GM12878 (cell line): ENCODE measurements around the gene NRP2. TPM values are rescaled to one million over a fixed set of nuclear protein-coding genes. Genes with fewer than 3 reads are reported as not detected.

Experiments used
- ATAC-seq: fragments of 200-7000 bp; cut with Tn5 transposase; 3 replicates; pipeline ENCODE4 v1.9.1; 2020; ENCODE audit warnings: mild to moderate bottlenecking, moderate library complexity
- BruUV-seq: library from RNA; stranded (reverse); fragments of 400-500 nt; replicated peaks from 2 replicates; lab custom pipeline; 2021; lab: Mats Ljungman, UMichigan
- CTCF ChIA-PET: fragments of 300-600 bp; sonication (Branson Sonifier 250); formaldehyde crosslinking; extraction: SDS; loops from one replicate; lab custom pipeline; 2021; ENCODE audit warnings: inconsistent platforms; lab: Yijun Ruan, JAX
- POLR2A ChIA-PET: fragments of 350-600 bp; formaldehyde crosslinking; extraction: SDS; loops from one replicate; lab custom pipeline; 2021; ENCODE audit warnings: inconsistent platforms; lab: Charles Lee
- RAD21 ChIA-PET: fragments of 300-600 bp; sonication (Branson Sonifier 250); formaldehyde crosslinking; loops from one replicate; lab custom pipeline; 2023; ENCODE audit warnings: antibody characterized with exemption; ENCODE audit not compliant: unreplicated experiment; lab: Charles Lee
- SMC1A ChIA-PET: fragments of 300-600 bp; sonication (Branson Sonifier 250); formaldehyde crosslinking; loops from one replicate; lab custom pipeline; 2023; ENCODE audit not compliant: unreplicated experiment, uncharacterized antibody; lab: Charles Lee
- DNase-seq: peaks from one replicate; pipeline ENCODE4 v3.0.0-alpha.2; 2011; ENCODE audit warnings: low read depth, low spot score
- FAIRE-seq: peaks from 3 replicates; lab custom pipeline; 2011; peaks lifted over from hg19 to GRCh38; lab: Jason Lieb, UNC
- H2AFZ ChIP-seq: 2 replicates; pipeline ENCODE4 v1.6.0; 2011; ENCODE audit warnings: low read depth, low read length, control low read depth; ENCODE audit not compliant: control insufficient read depth
- H3K27ac ChIP-seq: 2 replicates; pipeline ENCODE4 v1.5.1; 2011; ENCODE audit warnings: control low read depth; ENCODE audit not compliant: control insufficient read depth, insufficient read depth
- H3K27me3 ChIP-seq, 2 experiments: replicated peaks in 1 of 2; 2 replicates each; pipeline versions ENCODE4 v1.6.0 to v1.6.1; 2011; ENCODE audit warnings: low read length in 1 of 2; ENCODE audit not compliant: control insufficient read depth in 2 of 2, insufficient read depth in 2 of 2
- H3K36me3 ChIP-seq, 2 experiments: 2 replicates each; pipeline ENCODE4 v1.5.1; 2011; ENCODE audit warnings: low read length in 1 of 2; ENCODE audit not compliant: control insufficient read depth in 2 of 2, insufficient read depth in 2 of 2
- H3K4me1 ChIP-seq: 2 replicates; pipeline ENCODE4 v1.6.1; 2011; ENCODE audit warnings: mild to moderate bottlenecking, low read length, moderate library complexity, mixed read lengths; ENCODE audit not compliant: control insufficient read depth, insufficient read depth
- H3K4me2 ChIP-seq: 2 replicates; pipeline ENCODE4 v1.6.0; 2011; ENCODE audit warnings: control low read depth; ENCODE audit not compliant: control insufficient read depth, insufficient read depth
- H3K4me3 ChIP-seq: fragments of 200-600 bp; sonication (generic); 2 replicates; pipeline ENCODE4 v1.5.1; 2016
- H3K79me2 ChIP-seq: 2 replicates; pipeline ENCODE4 v1.6.0; 2011; ENCODE audit warnings: low read length; ENCODE audit not compliant: control insufficient read depth, insufficient read depth
- H3K9ac ChIP-seq: 2 replicates; pipeline ENCODE4 v1.8.0; 2011; ENCODE audit warnings: low read length, control low read depth, mixed read lengths; ENCODE audit not compliant: control insufficient read depth, insufficient read depth
- H3K9me3 ChIP-seq: replicated peaks from 3 replicates; pipeline ENCODE4 v1.5.1; 2011; ENCODE audit warnings: mild to moderate bottlenecking, low read length; ENCODE audit not compliant: control insufficient read depth, insufficient read depth
- H4K20me1 ChIP-seq: 2 replicates; pipeline ENCODE4 v1.6.0; 2011; ENCODE audit not compliant: control insufficient read depth, insufficient read depth
- ATF2 ChIP-seq: IDR thresholded peaks from 2 replicates; pipeline ENCODE4 v1.6.1; 2012; ENCODE audit warnings: low read length, inconsistent platforms
- EGR1 ChIP-seq, 2 experiments: IDR thresholded peaks; 1 replicate in 1 of 2; 2 replicates in 1 of 2; pipeline ENCODE4 v1.6.1; 2011 to 2012; ENCODE audit warnings: low read depth in 2 of 2, low read length in 2 of 2, borderline replicate concordance in 1 of 2, mild to moderate bottlenecking in 1 of 2, moderate library complexity in 1 of 2
- EP300 ChIP-seq, 2 experiments: fragments of 150-350 bp in 1 of 2; IDR thresholded peaks; 2 replicates each; pipeline ENCODE4 v1.6.1; 2011 to 2012; ENCODE audit warnings: low read depth in 2 of 2, low read length in 2 of 2, borderline replicate concordance in 1 of 2, improper control_type of control experiment in 1 of 2, inconsistent platforms in 1 of 2; ENCODE audit not compliant: control insufficient read depth in 1 of 2
- GATAD2B ChIP-seq: fragments of 450-650 bp; conservative IDR thresholded peaks from 2 replicates; pipeline ENCODE4 v1.6.1; 2017; ENCODE audit warnings: low read depth, mild to moderate bottlenecking, moderate library complexity
- HCFC1 ChIP-seq: fragments of 150-350 bp; IDR thresholded peaks from 2 replicates; pipeline ENCODE4 v1.6.1; 2014; ENCODE audit warnings: low read length
- IRF4 ChIP-seq: IDR thresholded peaks from 2 replicates; pipeline ENCODE4 v1.6.1; 2011; ENCODE audit warnings: low read depth, low read length
- MEF2A ChIP-seq: IDR thresholded peaks from 2 replicates; pipeline ENCODE4 v1.6.1; 2011; ENCODE audit warnings: low read depth, mild to moderate bottlenecking, low read length, moderate library complexity; ENCODE audit not compliant: insufficient read depth
- NR2C2 ChIP-seq: IDR thresholded peaks from 2 replicates; pipeline ENCODE4 v1.6.1; 2011; ENCODE audit warnings: borderline replicate concordance, low read depth; ENCODE audit not compliant: control insufficient read depth, insufficient read length
- NRF1 ChIP-seq: conservative IDR thresholded peaks from 2 replicates; pipeline ENCODE4 v1.6.1; 2011; ENCODE audit warnings: mild to moderate bottlenecking, low read depth, low read length, improper control_type of control experiment
- SMC3 ChIP-seq: IDR thresholded peaks from 2 replicates; pipeline ENCODE4 v1.6.1; 2011; ENCODE audit warnings: low read length, improper control_type of control experiment, borderline replicate concordance
- TCF7 ChIP-seq: IDR thresholded peaks from 2 replicates; pipeline ENCODE4 v1.6.1; 2014; ENCODE audit warnings: antibody characterized with exemption, borderline replicate concordance
- ZNF24 ChIP-seq: fragments of 450-650 bp; IDR thresholded peaks from 2 replicates; pipeline ENCODE4 v1.6.1; 2017; ENCODE audit warnings: antibody characterized with exemption, mild to moderate bottlenecking
- WGBS: methylation state at CpG from one replicate; pipeline ENCODE4 v1.1.6; 2016; ENCODE audit warnings: low lambda C conversion rate; ENCODE audit not compliant: insufficient replicate concordance, insufficient coverage; ENCODE audit errors: missing lambda C conversion rate; 5-methylcytosine and 5-hydroxymethylcytosine counted together
- in situ Hi-C: fragments of 300-500 bp; cut with MboI; formaldehyde crosslinking; loops from 9 replicates; pipeline ENCODE4 v1.14.3; 2018; ENCODE audit warnings: mixed read lengths
- intact Hi-C: fragments of 100-400 bp; cut with micrococcal nuclease; formaldehyde crosslinking; loops from one replicate; pipeline ENCODE4 v1.14.2; 2022; ENCODE audit not compliant: unreplicated experiment
- polyA plus RNA-seq, 11 experiments: library from polyadenylated mRNA; depleted of rRNA in 4 of 11; unstranded in 6 of 11; stranded (reverse) in 5 of 11; fragments of >200 nt; fragmentation: Nextera tagmentation in 4 of 11; fragmentation: Illumina TruSeq in 1 of 11; extraction: Ambion mirVana in 4 of 11; extraction: Trizol in 1 of 11; gene quantifications; 1 replicate in 1 of 11; 2 replicates in 10 of 11; pipeline versions ENCODE4 v1.2.1 to v1.2.3, GENCODE V29; 2011 to 2016; ENCODE audit warnings: inconsistent platforms in 2 of 11, missing spikeins in 2 of 11, low read depth in 1 of 11
- total RNA-seq, 4 experiments: library from RNA; depleted of rRNA in 3 of 4; stranded (reverse); fragments of >200 nt in 3 of 4; fragmentation: Illumina TruSeq in 1 of 4; extraction: Trizol in 1 of 4; gene quantifications; 2 replicates each; pipeline versions ENCODE4 v1.2.1 to v1.2.3, GENCODE V29; 2013 to 2021

The NRP2 gene
- total and polyA plus RNA-seq, 10 of the 15 experiments (the other 5 are each of a cell fraction or from before 2014, with no cell fraction given) = 0.06 to 1.2 (median 0.46) TPM

- TF ChIP-seq EP300 (IDR thresholded peaks at IDR 0.05; ENCODE audit: borderline replicate concordance in 1 of 2, control insufficient read depth in 1 of 2, low read depth in 2 of 2, low read length in 2 of 2) = no peak
- no peak for TF ChIP-seq ATF2
Observed at GRCh38 chr2:205657579-205657978, 24.7 kb upstream of the NRP2 start (continued).

- intact Hi-C loops (no loop called here), in situ Hi-C loops (no loop called here)
- H4K20me1 ChIP-seq = no peaks in the 10 kb centered on the region
- CTCF ChIA-PET = interaction anchor here (0.7 to 1.0 kb wide), 2 partner anchors 99 to 457 kb away, joined by 3 to 4 read pairs; no protein-coding TSS in a partner anchor
- DNase-seq (no peak), ATAC-seq (no peak), FAIRE-seq (no peak)
- H2AFZ ChIP-seq = no peak overlapping the region
- H3K9me3 ChIP-seq = no peaks in the 10 kb centered on the region
- POLR2A ChIA-PET = no interaction called here
- peaks cover 0 to 7% of the 10 kb centered on the region in 2 experiments; a peak in 3 of 4 replicates for H3K27me3 ChIP-seq
- no peaks in the 10 kb centered on the region; the same call in 1 of the 2 replicates for H3K4me1 ChIP-seq
- TF ChIP-seq NRF1 = no peak
- no peak for TF ChIP-seq MEF2A
- no peak for TF ChIP-seq GATAD2B
- no peak for TF ChIP-seq TCF7
- no peak for TF ChIP-seq ZNF24
- TF ChIP-seq NR2C2 = no peak
- no peak for TF ChIP-seq HCFC1
- TF ChIP-seq IRF4 = no peak
- no peak for TF ChIP-seq EGR1 (IDR thresholded peaks at IDR 0.05; ENCODE audit: borderline replicate concordance in 1 of 2, low read depth in 2 of 2, low read length in 2 of 2)
- no peak for TF ChIP-seq SMC3
- H3K27ac ChIP-seq = no peak overlapping the region
- 6% methylated on average over 2 of the region's 2 CpGs for WGBS
- RAD21 ChIA-PET = no interaction called here
- SMC1A ChIA-PET = no interaction called here
- H3K4me3 ChIP-seq = no peak overlapping the region
- no TSS peak for BruUV-seq
- H3K4me2 ChIP-seq = no peak overlapping the region
- H3K36me3 ChIP-seq = no peaks in the 10 kb centered on the region
- H3K9ac ChIP-seq = no peak overlapping the region
- H3K79me2 ChIP-seq = no peaks in the 10 kb centered on the region
Observed at GRCh38 chr2:205658068-205658467, 24.2 kb upstream of the NRP2 start.
